Central memory CD4-positive, alpha-beta T cell (primary cell): Measurements from ENCODE around the gene BST2.

ENCODE experiments used
- DNase-seq: peaks from one replicate; pipeline ENCODE4 v3.0.0; 2022

Gene BST2

GRCh38 chr19:17419154-17419620 lies 13.8 kb upstream of the BST2 start:
- no peak for DNase-seq

- DNase-seq: no peak
Measured at GRCh38 chr19:17418710-17419109, 13.3 kb upstream of the BST2 start.

GRCh38 chr19:17415121-17415520 lies 9.7 kb upstream of the BST2 start:
- no peak for DNase-seq

GRCh38 chr19:17414097-17414496 lies 8.7 kb upstream of the BST2 start:
- no peak for DNase-seq

GRCh38 chr19:17411801-17412200 lies 6.4 kb upstream of the BST2 start:
- DNase-seq: no peak

- no peak for DNase-seq
Measured at GRCh38 chr19:17409990-17410389, 4.6 kb upstream of the BST2 start.

GRCh38 chr19:17406887-17407196 lies 1.4 kb upstream of the BST2 start:
- DNase-seq: no peak

- no peak for DNase-seq
Measured at GRCh38 chr19:17406046-17406886, 836 bp upstream of the BST2 start.

GRCh38 chr19:17404621-17405249 lies 695 bp downstream of the BST2 start:
- DNase-seq: no peak

GRCh38 chr19:17404015-17404414 lies 1.4 kb downstream of the BST2 start:
- DNase-seq: no peak

GRCh38 chr19:17402982-17403855 lies 2.2 kb downstream of the BST2 start:
- no peak for DNase-seq

GRCh38 chr19:17401628-17402027 lies 3.8 kb downstream of the BST2 start:
- DNase-seq: no peak

GRCh38 chr19:17398902-17399527 lies 6.4 kb downstream of the BST2 start:
- no peak for DNase-seq

GRCh38 chr19:17394891-17395415 lies 10.5 kb downstream of the BST2 start:
- DNase-seq: peak; percentile 37

GRCh38 chr19:17393914-17394313 lies 11.5 kb downstream of the BST2 start, which contains the start of gene CCDC194:
CCDC194 (minus strand) TSS chr19:17394196; CDS start chr19:17394158, 38 bp downstream.
- no peak for DNase-seq

GRCh38 chr19:17393002-17393401 lies 12.4 kb downstream of the BST2 start:
- DNase-seq: no peak

GRCh38 chr19:17391371-17392151 lies 13.9 kb downstream of the BST2 start:
- DNase-seq: no peak

GRCh38 chr19:17390665-17391370 lies 14.6 kb downstream of the BST2 start:
- peak; percentile 79 for DNase-seq

- DNase-seq: no peak
Measured at GRCh38 chr19:17389957-17390664, 15.3 kb downstream of the BST2 start.

- no peak for DNase-seq
Measured at GRCh38 chr19:17389288-17389687, 16.1 kb downstream of the BST2 start.
